ENCODE measurements around the gene ZNF423.

ZNF423 gene

GRCh38 chr16:49547448-49547847 is 308.5 kb downstream of the ZNF423 start:
- Histone ChIP-seq H3K4me2 (ENCODE audit: low read length) (no peak overlapping the region), H3K36me3 (ENCODE audit: control insufficient read depth, low read length) (no peaks in the 10 kb centered on the region), H3K4me3 (ENCODE audit: low read length) (no peak overlapping the region), H3K27ac (ENCODE audit: low read depth, low read length) (no peak overlapping the region), H3K9me2 (replicated peaks; ENCODE audit: control insufficient read depth, low read length) (no peaks in the 10 kb centered on the region), H3K9me3 (ENCODE audit: control insufficient read depth, insufficient read depth, low read length) (no peaks in the 10 kb centered on the region), H3K4me1 (ENCODE audit: control insufficient read depth, low read length) (no peaks in the 10 kb centered on the region), H3F3A (ENCODE audit: control insufficient read depth, insufficient read depth) (no peaks in the 10 kb centered on the region), H3K79me2 (ENCODE audit: control insufficient read depth, low read length) (no peaks in the 10 kb centered on the region), H3K27me3 (ENCODE audit: control insufficient read depth, low read length) (peaks cover 3% of the 10 kb centered on the region; the same call in 1 of the 2 replicates), H4K20me1 (ENCODE audit: control insufficient read depth, insufficient read depth, low read depth, low read length) (no peaks in the 10 kb centered on the region)
- TF ChIP-seq, protein P1, sequence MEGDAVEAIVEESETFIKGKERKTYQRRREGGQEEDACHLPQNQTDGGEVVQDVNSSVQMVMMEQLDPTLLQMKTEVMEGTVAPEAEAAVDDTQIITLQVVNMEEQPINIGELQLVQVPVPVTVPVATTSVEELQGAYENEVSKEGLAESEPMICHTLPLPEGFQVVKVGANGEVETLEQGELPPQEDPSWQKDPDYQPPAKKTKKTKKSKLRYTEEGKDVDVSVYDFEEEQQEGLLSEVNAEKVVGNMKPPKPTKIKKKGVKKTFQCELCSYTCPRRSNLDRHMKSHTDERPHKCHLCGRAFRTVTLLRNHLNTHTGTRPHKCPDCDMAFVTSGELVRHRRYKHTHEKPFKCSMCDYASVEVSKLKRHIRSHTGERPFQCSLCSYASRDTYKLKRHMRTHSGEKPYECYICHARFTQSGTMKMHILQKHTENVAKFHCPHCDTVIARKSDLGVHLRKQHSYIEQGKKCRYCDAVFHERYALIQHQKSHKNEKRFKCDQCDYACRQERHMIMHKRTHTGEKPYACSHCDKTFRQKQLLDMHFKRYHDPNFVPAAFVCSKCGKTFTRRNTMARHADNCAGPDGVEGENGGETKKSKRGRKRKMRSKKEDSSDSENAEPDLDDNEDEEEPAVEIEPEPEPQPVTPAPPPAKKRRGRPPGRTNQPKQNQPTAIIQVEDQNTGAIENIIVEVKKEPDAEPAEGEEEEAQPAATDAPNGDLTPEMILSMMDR (IDR thresholded peaks at IDR 0.05; ENCODE audit: low read depth, low read length, poor library complexity, severe bottlenecking), result no peak
- no peak for TF ChIP-seq EZH2phosphoT487 (IDR thresholded peaks at IDR 0.05; ENCODE audit: borderline replicate concordance, low read length)

GRCh38 chr16:49546735-49547134 is 309.2 kb downstream of the ZNF423 start:
- no peaks in the 10 kb centered on the region for H3K9me3 ChIP-seq (ENCODE audit: control insufficient read depth, insufficient read depth, low read length)
- TF ChIP-seq, protein P1 (IDR thresholded peaks at IDR 0.05; ENCODE audit: low read depth, low read length, poor library complexity, severe bottlenecking), result no peak
- no peak for TF ChIP-seq EZH2phosphoT487 (IDR thresholded peaks at IDR 0.05; ENCODE audit: borderline replicate concordance, low read length)
- H3K27ac ChIP-seq (ENCODE audit: low read depth, low read length), result no peak overlapping the region
- H3K36me3 ChIP-seq (ENCODE audit: control insufficient read depth, low read length), result no peaks in the 10 kb centered on the region
- no peaks in the 10 kb centered on the region for H3K9me2 ChIP-seq (replicated peaks; ENCODE audit: control insufficient read depth, low read length)
- no peak overlapping the region for H3K4me3 ChIP-seq (ENCODE audit: low read length)
- no peaks in the 10 kb centered on the region for H3K27me3 ChIP-seq (ENCODE audit: control insufficient read depth, low read length)
- H3K4me1 ChIP-seq (ENCODE audit: control insufficient read depth, low read length), result no peaks in the 10 kb centered on the region
- H3K4me2 ChIP-seq (ENCODE audit: low read length), result no peak overlapping the region
- H3F3A ChIP-seq (ENCODE audit: control insufficient read depth, insufficient read depth), result no peaks in the 10 kb centered on the region
- H4K20me1 ChIP-seq (ENCODE audit: control insufficient read depth, insufficient read depth, low read depth, low read length), result no peaks in the 10 kb centered on the region
- H3K79me2 ChIP-seq (ENCODE audit: control insufficient read depth, low read length), result no peaks in the 10 kb centered on the region

DNA sequence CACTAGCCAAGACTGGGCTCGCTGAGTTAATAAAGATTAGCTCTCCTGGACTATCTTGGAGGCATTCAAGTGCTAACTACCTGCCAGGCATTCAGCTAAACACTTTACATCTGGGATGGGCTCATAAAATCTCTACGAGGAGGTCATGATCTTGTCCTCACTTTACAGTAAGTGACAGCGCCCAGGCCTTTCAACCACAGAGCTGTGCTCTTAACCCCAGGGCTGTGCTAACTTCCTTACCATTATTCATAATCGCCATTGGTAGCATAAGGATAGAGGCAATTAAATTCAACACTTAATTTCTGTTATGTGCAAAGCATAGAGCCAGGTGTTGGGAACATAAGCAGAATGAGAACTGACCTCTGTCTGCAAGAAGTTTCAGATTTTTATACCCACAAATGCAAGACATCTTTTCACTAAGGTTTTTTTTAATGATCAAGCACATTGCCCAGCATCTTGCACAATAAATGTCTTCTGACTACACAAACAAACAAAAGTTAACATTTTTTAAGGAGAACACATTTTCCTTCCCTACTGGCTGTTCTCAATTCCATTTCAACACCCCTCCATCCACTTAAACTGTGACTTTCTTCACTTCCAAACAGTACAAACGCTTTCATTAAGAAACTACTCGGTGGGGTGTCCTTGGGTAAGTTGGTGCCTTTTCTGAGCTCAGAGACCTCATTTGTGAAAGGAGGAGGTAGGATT is 310.0 kb downstream of the ZNF423 start:
- Histone ChIP-seq H3K79me2 (ENCODE audit: control insufficient read depth, low read length) (no peaks in the 10 kb centered on the region), H3K4me1 (ENCODE audit: control insufficient read depth, low read length) (no peaks in the 10 kb centered on the region), H3K27me3 (ENCODE audit: control insufficient read depth, low read length) (no peaks in the 10 kb centered on the region), H3K27ac (ENCODE audit: low read depth, low read length) (no peak overlapping the region), H3K4me2 (ENCODE audit: low read length) (no peak overlapping the region), H3K9me3 (ENCODE audit: control insufficient read depth, insufficient read depth, low read length) (no peaks in the 10 kb centered on the region), H3K36me3 (ENCODE audit: control insufficient read depth, low read length) (no peaks in the 10 kb centered on the region), H3K4me3 (ENCODE audit: low read length) (no peak overlapping the region), H4K20me1 (ENCODE audit: control insufficient read depth, insufficient read depth, low read depth, low read length) (no peaks in the 10 kb centered on the region), H3F3A (ENCODE audit: control insufficient read depth, insufficient read depth) (no peaks in the 10 kb centered on the region), H3K9me2 (replicated peaks; ENCODE audit: control insufficient read depth, low read length) (no peaks in the 10 kb centered on the region)
- TF ChIP-seq, protein P1 (IDR thresholded peaks at IDR 0.05; ENCODE audit: low read depth, low read length, poor library complexity, severe bottlenecking), result no peak
- TF ChIP-seq EZH2phosphoT487 (IDR thresholded peaks at IDR 0.05; ENCODE audit: borderline replicate concordance, low read length), result no peak

All from DOHH2 (cell line).